ENCODE results near the gene PHLDB3.
A peak's percentile ranks its signal among the peaks of the same experiment; 100 is the strongest.

- peak in 1 of 2 donors; percentile 3 for TF ChIP-seq POLR2A (IDR thresholded peaks at IDR 0.05)
- TF ChIP-seq CTCF (IDR thresholded peaks at IDR 0.05 in 4 of 5, conservative IDR thresholded peaks at IDR 0.05 in 1 of 5): no peak
Observed at GRCh38 chr19:43464134-43464775, 40.3 kb downstream of the PHLDB3 start.

Data from gastrocnemius medialis (tissue), 4 donors.